Measurements from ENCODE around the gene MELTF. TPM values are rescaled to one million over a fixed set of nuclear protein-coding genes. Genes with fewer than 3 reads are reported as not detected.

Gene MELTF
- total and polyA plus RNA-seq, 9 of the 15 experiments (the other 6 are each of a cell fraction or from before 2014, with no cell fraction given), result 0.35 to 10.5 (median 4.5) TPM

DNA sequence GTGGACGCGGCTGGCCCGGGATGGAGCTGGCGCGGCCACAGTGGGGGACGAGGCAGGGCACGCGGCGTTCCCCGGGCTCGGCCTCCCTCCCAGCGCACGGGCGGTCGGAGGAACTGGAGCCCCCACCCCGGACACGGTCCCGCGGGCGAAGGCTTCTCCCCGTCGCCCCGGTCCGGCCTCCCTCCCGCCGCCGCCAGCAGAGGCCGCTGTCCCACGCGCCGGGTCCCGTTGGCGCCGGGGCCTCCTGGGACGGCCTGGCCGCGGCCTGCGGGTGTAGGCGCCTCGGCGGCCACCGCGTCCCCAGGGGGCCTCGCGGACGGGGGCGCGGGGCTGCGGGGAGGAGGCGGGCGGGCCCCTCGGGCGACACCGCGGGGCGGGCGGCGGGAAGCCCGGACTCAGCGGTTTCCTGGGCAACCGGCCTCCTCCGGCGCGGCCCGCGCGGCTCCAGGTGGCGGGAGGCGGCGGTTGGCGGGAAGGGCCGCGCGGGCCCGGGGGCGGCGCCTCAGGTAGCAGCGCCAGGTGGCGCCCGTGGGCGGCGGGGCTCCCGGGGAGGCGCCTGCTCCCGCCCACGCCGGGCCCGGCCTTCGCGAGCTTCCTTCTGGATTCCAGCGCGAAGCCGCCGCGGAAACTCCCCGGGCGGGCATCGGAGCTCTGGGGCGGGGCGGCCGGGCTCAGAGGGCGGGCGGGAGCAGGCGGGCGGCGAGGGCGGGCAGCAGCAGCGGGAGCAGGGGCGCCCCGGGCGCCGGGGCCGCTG, 26.7 kb downstream of the MELTF start (continued):
- TF ChIP-seq, protein P1, sequence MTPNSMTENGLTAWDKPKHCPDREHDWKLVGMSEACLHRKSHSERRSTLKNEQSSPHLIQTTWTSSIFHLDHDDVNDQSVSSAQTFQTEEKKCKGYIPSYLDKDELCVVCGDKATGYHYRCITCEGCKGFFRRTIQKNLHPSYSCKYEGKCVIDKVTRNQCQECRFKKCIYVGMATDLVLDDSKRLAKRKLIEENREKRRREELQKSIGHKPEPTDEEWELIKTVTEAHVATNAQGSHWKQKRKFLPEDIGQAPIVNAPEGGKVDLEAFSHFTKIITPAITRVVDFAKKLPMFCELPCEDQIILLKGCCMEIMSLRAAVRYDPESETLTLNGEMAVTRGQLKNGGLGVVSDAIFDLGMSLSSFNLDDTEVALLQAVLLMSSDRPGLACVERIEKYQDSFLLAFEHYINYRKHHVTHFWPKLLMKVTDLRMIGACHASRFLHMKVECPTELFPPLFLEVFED (CRISPR knock-in tag; conservative IDR thresholded peaks at IDR 0.05), result no peak
- TF ChIP-seq BDP1 (IDR thresholded peaks at IDR 0.05; ENCODE audit: insufficient read depth, insufficient read length) (no peak), ZBTB17 (CRISPR knock-in tag; IDR thresholded peaks at IDR 0.05) (no peak), XRCC5 (IDR thresholded peaks at IDR 0.05; ENCODE audit: low read depth, low read length) (0 out of 2 replicates have a peak, but pooled peaks have one; percentile 46), TAF1 (IDR thresholded peaks at IDR 0.05; ENCODE audit: control insufficient read depth, extremely low read depth, insufficient read depth, low read length, severe bottlenecking) (peak; percentile 11), ZBTB8A (IDR thresholded peaks at IDR 0.05; ENCODE audit: partially characterized antibody) (no peak), KDM1A (IDR thresholded peaks at IDR 0.05) (no peak), FOXM1 (IDR thresholded peaks at IDR 0.05; ENCODE audit: low read depth) (no peak), FOXM1 (CRISPR knock-in tag; IDR thresholded peaks at IDR 0.05; ENCODE audit: low read depth) (0 out of 2 replicates have a peak, but pooled peaks have one; percentile 39), RBM15 (IDR thresholded peaks at IDR 0.05; ENCODE audit: insufficient read depth, low read length) (no peak), SMARCB1 (IDR thresholded peaks at IDR 0.05; ENCODE audit: insufficient read length, low read depth) (no peak), MYC (IDR thresholded peaks at IDR 0.05; ENCODE audit: low read depth, low read length) (peak; percentile 62), MYC (CRISPR knock-in tag; IDR thresholded peaks at IDR 0.05; ENCODE audit: borderline replicate concordance, low read depth) (no peak), CXXC5 (CRISPR knock-in tag; IDR thresholded peaks at IDR 0.05) (peak; percentile 94), DPF2 (IDR thresholded peaks at IDR 0.05) (no peak), ZNF507 (tag; conservative IDR thresholded peaks at IDR 0.05) (no peak), NFE2L1 (tag; IDR thresholded peaks at IDR 0.05; ENCODE audit: borderline replicate concordance, low read depth) (no peak), U2AF1 (optimal IDR thresholded peaks at IDR 0.05; ENCODE audit: low read depth, low read length) (peak; percentile 2), FUS (optimal IDR thresholded peaks at IDR 0.05; ENCODE audit: low read depth, low read length) (peak; percentile 43)
- TF ChIP-seq, protein P2, sequence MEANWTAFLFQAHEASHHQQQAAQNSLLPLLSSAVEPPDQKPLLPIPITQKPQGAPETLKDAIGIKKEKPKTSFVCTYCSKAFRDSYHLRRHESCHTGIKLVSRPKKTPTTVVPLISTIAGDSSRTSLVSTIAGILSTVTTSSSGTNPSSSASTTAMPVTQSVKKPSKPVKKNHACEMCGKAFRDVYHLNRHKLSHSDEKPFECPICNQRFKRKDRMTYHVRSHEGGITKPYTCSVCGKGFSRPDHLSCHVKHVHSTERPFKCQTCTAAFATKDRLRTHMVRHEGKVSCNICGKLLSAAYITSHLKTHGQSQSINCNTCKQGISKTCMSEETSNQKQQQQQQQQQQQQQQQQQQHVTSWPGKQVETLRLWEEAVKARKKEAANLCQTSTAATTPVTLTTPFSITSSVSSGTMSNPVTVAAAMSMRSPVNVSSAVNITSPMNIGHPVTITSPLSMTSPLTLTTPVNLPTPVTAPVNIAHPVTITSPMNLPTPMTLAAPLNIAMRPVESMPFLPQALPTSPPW (CRISPR knock-in tag; IDR thresholded peaks at IDR 0.05), result peak; percentile 76
- TF ChIP-seq, protein P3, sequence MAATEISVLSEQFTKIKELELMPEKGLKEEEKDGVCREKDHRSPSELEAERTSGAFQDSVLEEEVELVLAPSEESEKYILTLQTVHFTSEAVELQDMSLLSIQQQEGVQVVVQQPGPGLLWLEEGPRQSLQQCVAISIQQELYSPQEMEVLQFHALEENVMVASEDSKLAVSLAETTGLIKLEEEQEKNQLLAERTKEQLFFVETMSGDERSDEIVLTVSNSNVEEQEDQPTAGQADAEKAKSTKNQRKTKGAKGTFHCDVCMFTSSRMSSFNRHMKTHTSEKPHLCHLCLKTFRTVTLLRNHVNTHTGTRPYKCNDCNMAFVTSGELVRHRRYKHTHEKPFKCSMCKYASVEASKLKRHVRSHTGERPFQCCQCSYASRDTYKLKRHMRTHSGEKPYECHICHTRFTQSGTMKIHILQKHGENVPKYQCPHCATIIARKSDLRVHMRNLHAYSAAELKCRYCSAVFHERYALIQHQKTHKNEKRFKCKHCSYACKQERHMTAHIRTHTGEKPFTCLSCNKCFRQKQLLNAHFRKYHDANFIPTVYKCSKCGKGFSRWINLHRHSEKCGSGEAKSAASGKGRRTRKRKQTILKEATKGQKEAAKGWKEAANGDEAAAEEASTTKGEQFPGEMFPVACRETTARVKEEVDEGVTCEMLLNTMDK (IDR thresholded peaks at IDR 0.05; ENCODE audit: borderline replicate concordance, insufficient read depth, low read depth, low read length, poor library complexity, severe bottlenecking), result peak; percentile 65

Measured in K562 (cell line).